HFFc6 (cell line): ENCODE measurements around the gene SESN1. TPM values are rescaled to one million over a fixed set of nuclear protein-coding genes. Genes with fewer than 3 reads are reported as not detected.

Experiments
- DNase-seq: peaks from one replicate; pipeline ENCODE4 v3.0.0-alpha.2; 2018
- H3K27ac Mint-ChIP-seq: 2 replicates; pipeline ENCODE4 v1.8.0; 2020; ENCODE audit warnings: mild to moderate bottlenecking, mixed read lengths
- H3K27me3 Mint-ChIP-seq: 2 replicates; pipeline ENCODE4 v1.8.0; 2021; ENCODE audit warnings: mild to moderate bottlenecking, moderate library complexity, mixed read lengths; ENCODE audit not compliant: insufficient read depth
- H3K36me3 Mint-ChIP-seq: 2 replicates; pipeline ENCODE4 v1.8.0; 2021; ENCODE audit warnings: low read depth, mixed read lengths
- H3K4me1 Mint-ChIP-seq: 2 replicates; pipeline ENCODE4 v1.8.0; 2020; ENCODE audit warnings: low read depth, mixed read lengths
- H3K4me3 Mint-ChIP-seq: 2 replicates; pipeline ENCODE4 v1.8.0; 2020; ENCODE audit warnings: mild to moderate bottlenecking, moderate library complexity, mixed read lengths
- H3K9me3 Mint-ChIP-seq: 2 replicates; pipeline ENCODE4 v1.8.0; 2020; ENCODE audit warnings: mild to moderate bottlenecking, mixed read lengths
- total RNA-seq, 6 experiments: library from RNA; stranded (reverse); fragmentation: NEBNext Ultra II Directional; extraction: Animal tissue kit (Norgen Biotek cat#: 25700); gene quantifications; 2 replicates in 1 of 6; 3 replicates in 5 of 6; pipeline ENCODE4 v1.2.3, GENCODE V29; 2021
- TF ChIP-seq, protein P1 (sequence below): fragments of 200-600 bp; sonication (generic); IDR thresholded peaks from 2 replicates; pipeline ENCODE4 v1.5.0; 2021; ENCODE audit warnings: antibody characterized with exemption, mild to moderate bottlenecking

Gene SESN1
- total RNA-seq, 6 experiments from 2014 or later: 12.1 to 16.9 (median 13.7) TPM

- Mint-ChIP-seq H3K36me3 (no peaks in the 10 kb centered on the region), H3K4me1 (peaks cover 4% of the 10 kb centered on the region; the same call in 1 of the 2 replicates), H3K9me3 (no peaks in the 10 kb centered on the region), H3K27ac (no peak overlapping the region), H3K27me3 (no peaks in the 10 kb centered on the region; the same call in 1 of the 2 replicates), H3K4me3 (no peak overlapping the region)
- TF ChIP-seq, protein P1, sequence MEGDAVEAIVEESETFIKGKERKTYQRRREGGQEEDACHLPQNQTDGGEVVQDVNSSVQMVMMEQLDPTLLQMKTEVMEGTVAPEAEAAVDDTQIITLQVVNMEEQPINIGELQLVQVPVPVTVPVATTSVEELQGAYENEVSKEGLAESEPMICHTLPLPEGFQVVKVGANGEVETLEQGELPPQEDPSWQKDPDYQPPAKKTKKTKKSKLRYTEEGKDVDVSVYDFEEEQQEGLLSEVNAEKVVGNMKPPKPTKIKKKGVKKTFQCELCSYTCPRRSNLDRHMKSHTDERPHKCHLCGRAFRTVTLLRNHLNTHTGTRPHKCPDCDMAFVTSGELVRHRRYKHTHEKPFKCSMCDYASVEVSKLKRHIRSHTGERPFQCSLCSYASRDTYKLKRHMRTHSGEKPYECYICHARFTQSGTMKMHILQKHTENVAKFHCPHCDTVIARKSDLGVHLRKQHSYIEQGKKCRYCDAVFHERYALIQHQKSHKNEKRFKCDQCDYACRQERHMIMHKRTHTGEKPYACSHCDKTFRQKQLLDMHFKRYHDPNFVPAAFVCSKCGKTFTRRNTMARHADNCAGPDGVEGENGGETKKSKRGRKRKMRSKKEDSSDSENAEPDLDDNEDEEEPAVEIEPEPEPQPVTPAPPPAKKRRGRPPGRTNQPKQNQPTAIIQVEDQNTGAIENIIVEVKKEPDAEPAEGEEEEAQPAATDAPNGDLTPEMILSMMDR: no peak
- no peak for DNase-seq
Observed at GRCh38 chr6:109083657-109084056, 11.0 kb downstream of the SESN1 start.

GRCh38 chr6:109082188-109082577 lies 12.5 kb downstream of the SESN1 start:
- TF ChIP-seq, protein P1: peak; percentile 32; the same call in 1 of the 2 replicates
- Mint-ChIP-seq H3K4me1 (peaks cover 4% of the 10 kb centered on the region; the same call in 1 of the 2 replicates), H3K27me3 (no peaks in the 10 kb centered on the region), H3K9me3 (no peaks in the 10 kb centered on the region), H3K4me3 (no peak overlapping the region), H3K27ac (no peak overlapping the region), H3K36me3 (no peaks in the 10 kb centered on the region)
- DNase-seq: peak; percentile 41

DNA sequence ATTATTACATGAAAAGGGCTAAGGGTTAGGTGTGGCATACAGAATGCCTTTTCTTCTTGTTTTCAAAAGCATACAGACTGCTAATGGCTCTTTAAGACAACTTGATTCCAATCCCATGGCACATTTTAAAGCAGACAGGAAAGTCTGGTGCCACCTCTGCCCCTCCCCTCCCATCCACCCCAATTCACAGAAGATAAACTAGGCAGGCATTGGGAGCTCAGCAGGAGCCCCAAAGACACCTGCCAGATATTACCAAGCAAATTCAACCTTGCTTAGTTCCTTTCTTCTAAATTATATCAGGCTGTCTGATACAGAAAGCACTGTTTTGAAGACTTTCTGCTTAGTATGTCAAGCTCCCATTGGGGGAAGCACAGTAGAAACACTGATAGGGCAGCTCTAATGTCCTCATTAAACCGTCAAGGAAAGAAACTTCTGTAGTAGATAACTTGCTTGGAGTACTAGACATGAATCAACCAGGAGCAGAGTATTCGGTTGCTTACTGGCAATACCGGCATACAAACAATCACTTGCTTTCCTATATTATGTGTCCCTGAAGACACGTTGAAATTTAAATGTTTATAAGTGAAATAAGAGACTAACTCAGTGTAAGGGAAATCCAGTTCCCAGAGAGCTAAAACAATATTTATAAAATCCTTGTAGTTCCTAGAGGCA lies 13.0 kb downstream of the SESN1 start:
- DNase-seq: no peak
- H3K4me1 Mint-ChIP-seq: peaks cover 8% of the 10 kb centered on the region
- no peak overlapping the region for H3K27ac Mint-ChIP-seq
- no peaks in the 10 kb centered on the region for H3K27me3 Mint-ChIP-seq
- H3K4me3 Mint-ChIP-seq: no peak overlapping the region
- TF ChIP-seq, protein P1: no peak
- no peaks in the 10 kb centered on the region for H3K9me3 Mint-ChIP-seq
- H3K36me3 Mint-ChIP-seq: no peaks in the 10 kb centered on the region

GRCh38 chr6:109081026-109081425 lies 13.6 kb downstream of the SESN1 start:
- Mint-ChIP-seq H3K4me3 (no peak overlapping the region), H3K27me3 (no peaks in the 10 kb centered on the region), H3K36me3 (no peaks in the 10 kb centered on the region), H3K9me3 (no peaks in the 10 kb centered on the region), H3K4me1 (peaks cover 14% of the 10 kb centered on the region), H3K27ac (no peak overlapping the region)
- no peak for DNase-seq
- TF ChIP-seq, protein P1: no peak

DNA sequence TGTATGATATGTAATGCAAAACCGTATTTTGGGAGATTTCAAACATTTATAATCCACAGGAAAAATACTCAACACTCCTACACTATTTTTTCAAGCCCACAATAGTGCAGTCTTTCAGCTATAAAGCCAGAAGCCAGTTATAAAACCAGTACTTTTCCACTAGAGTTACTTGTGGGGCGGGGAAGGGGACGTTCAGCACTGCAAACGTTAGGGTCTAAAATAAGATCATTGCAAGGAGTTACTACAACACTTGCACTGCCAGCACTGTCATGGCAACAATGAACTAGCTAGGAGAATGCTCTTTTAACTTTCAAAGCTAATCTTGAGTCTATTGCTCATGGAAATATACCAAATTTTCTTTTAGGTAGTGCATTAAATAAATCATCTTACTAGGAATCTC lies 14.7 kb downstream of the SESN1 start:
- Mint-ChIP-seq H3K4me3 (no peak overlapping the region), H3K27me3 (no peaks in the 10 kb centered on the region), H3K36me3 (no peaks in the 10 kb centered on the region), H3K27ac (no peak overlapping the region), H3K9me3 (no peaks in the 10 kb centered on the region), H3K4me1 (peaks cover 24% of the 10 kb centered on the region)
- TF ChIP-seq, protein P1: no peak
- DNase-seq: no peak
